HG02885 (cell line): ENCODE results near the gene DENND1A.

Source experiments
- ATAC-seq: cut with Tn5 transposase; IDR thresholded peaks from one replicate; pipeline ENCODE4 v1.9.1; 2021; ENCODE audit warnings: mild to moderate bottlenecking; ENCODE audit not compliant: unreplicated experiment, poor library complexity

DENND1A gene

DNA sequence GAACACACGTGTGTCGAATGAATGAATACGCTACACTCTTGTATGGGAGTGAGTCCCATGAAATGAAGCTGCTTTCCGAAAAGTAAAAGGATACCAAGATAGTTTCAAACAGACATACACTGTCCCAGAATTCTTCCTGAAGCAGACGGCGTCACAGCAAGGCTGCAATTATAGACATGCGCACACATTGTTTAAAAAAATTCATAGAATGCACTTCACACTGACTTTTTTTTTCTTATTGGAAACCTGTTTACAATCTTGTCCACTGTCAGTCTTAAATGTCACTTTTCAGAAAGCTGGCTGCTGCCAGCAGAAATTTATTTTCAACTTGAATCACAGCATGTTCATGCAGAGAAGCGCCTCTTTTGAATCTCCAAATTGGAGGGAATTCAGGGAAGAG, 449.1 kb downstream of the DENND1A start:
- ATAC-seq: no peak

GRCh38 chr9:123480096-123480495, 449.8 kb downstream of the DENND1A start:
- no peak for ATAC-seq

GRCh38 chr9:123478967-123479602, 450.8 kb downstream of the DENND1A start:
- ATAC-seq: no peak

GRCh38 chr9:123478160-123478559, 451.8 kb downstream of the DENND1A start:
- no peak for ATAC-seq

GRCh38 chr9:123475407-123475806, 454.5 kb downstream of the DENND1A start:
- no peak for ATAC-seq

GRCh38 chr9:123472862-123473614, 456.9 kb downstream of the DENND1A start:
- ATAC-seq: no peak

- ATAC-seq: no peak
These were observed 457.9 kb downstream of the DENND1A start for GRCh38 chr9:123471843-123472570.

- no peak for ATAC-seq
These were observed 458.7 kb downstream of the DENND1A start for GRCh38 chr9:123470991-123471770.

DNA sequence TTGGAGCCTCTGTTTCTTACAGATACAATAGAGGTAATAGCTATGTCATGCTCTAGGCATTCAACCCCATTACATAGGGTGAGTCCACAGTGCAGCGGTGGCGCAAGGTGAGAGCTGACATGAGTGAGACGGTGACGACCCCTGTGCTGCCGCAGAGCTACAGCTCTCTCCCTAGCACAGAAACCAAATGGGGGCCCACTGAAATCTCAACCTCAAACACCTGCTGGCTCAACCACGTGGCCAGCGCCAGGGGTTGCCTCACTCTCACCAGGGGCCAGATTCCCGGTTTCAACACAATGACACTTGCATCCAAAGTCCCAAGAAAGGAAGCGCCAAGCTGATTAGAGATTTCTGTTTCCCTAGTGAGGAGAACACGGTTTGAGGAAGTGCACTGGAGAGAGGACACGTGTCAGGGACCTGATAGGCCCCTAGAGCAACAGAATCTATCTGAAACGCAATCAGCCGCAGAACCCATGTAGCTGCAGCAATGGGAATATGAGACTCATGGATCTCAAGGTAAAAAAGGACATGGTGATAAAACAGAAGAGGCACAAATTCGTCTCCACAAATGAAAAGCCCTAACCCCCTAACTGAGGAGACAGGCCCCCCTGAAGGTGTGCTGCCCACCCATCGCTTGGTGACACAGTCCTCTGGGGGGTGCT, 459.7 kb downstream of the DENND1A start:
- no peak for ATAC-seq

GRCh38 chr9:123469282-123469681, 460.6 kb downstream of the DENND1A start:
- ATAC-seq: no peak

- ATAC-seq: no peak
These were observed 461.4 kb downstream of the DENND1A start for GRCh38 chr9:123468541-123468940.

GRCh38 chr9:123465304-123465703, 464.6 kb downstream of the DENND1A start:
- ATAC-seq: no peak

DNA sequence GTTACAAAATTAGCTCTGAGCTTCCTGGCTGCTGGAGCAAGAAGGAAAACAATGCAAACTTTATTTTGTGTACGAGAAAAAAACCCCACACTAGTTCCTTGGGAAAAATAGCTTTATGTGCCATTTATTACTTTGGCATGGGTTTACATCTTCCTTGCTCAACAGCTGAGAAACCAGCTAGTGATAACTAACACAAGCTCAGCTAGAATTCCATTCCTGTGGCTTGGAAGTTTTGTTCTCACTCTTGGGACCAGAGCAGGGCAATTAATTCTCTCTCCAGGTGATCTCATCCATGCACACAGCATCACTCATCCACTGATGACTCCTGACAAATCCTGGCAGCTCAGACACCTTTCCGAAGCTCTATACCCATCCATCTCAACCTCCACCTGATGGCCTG, 469.8 kb downstream of the DENND1A start:
- no peak for ATAC-seq

DNA sequence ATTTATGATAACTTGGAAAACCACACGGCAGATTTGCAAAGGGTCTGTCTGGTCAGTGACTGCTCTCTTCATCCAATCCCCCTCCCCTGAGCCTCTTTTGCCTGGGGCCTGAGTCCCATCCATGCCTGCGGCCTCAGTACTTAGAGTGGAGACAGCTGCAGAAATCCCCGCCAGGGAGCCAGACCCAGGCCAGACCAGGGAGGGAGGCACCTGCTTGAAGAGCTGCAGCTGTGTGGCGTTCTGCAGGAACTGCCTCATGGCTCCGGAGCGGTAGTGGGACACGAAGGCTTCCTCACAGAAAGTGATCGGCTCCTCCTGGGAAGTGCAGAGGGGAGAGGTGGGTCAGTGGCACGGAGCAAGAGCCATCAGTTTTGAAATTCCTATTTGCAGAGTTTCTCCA, 472.3 kb downstream of the DENND1A start:
- no peak for ATAC-seq

DNA sequence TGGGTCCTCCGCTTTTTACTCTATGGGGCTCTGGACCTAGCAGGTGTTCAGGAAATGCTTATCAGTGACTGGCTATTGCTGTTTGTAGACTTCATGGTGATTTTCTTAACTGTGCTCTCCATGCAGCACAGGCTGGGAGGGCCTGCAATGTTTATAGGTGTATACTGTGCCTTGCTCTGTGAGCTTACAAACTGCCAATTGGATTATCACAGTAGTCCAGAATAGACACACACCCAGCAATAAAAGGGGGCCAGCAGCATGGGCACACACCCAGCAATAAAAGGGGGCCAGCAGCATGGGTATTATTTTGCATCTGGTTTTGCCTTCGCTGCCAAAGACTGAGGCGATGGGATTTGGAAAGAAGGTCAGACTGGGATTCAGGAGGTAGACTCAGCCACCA, 473.9 kb downstream of the DENND1A start:
- ATAC-seq: no peak

GRCh38 chr9:123455187-123455586, 474.7 kb downstream of the DENND1A start:
- no peak for ATAC-seq

DNA sequence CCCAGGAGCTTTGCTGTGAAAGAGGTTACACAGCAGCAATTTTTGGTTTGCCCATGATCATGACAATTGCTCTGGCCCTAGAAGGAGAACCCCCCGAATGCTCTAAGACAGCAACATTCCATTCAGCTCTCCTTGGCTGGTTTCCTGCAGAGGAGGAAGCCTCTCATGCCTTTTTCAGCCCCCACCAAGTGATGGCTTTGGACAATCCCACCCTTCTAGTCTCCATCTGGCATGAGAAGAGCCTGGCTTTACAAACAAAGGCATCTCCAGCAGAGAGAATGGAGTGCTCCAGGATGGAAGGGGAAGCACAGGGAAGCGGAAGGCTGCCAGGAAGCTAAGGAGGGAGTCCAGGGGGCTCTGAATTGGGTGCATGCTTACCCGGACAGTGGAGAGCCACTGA, 475.6 kb downstream of the DENND1A start:
- ATAC-seq: no peak

DNA sequence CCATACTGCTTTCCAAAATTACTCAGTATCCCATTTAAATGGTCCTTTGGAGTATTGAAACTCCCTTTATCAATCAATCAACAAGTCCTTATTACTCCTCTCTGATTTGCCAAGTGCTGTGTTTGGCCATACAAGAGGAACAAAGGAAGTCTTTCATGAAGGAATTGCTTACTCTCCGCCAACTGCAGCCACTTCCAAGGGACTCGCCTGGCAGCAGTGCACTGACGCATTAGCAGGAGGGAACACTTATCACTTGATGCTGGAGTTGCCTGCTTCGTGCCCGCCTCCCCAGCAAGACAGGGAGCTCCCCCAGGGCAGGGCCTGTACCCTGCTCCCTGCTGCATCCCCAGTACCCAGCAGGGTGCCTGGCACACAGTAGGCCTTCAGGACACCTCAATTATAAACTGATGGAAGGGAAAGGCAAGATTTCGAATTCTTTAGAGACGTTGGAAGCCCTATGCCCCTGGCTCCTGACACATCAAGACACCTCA, 476.1 kb downstream of the DENND1A start:
- ATAC-seq: no peak

GRCh38 chr9:123453076-123453667, 476.8 kb downstream of the DENND1A start:
- ATAC-seq: no peak

DNA sequence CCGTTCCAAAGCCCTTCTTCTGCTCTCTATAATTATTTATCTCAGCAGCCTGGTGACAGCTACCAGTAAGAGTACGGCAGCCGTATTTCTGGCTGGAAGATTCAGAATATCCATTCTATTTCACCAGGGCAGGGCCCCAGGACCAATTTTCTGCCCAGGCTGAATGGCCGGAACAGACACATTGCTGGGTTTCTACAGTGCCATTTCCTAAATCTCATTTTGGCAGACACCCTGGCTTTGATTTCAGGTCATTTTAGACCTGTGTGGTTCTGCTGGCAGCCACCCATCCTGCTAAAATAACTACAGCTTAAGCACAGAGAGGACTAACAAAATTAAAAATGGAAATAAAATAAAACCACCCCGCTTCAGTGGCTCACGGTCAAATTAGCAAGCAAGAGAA, 478.9 kb downstream of the DENND1A start:
- no peak for ATAC-seq
